Fibroblast of mammary gland (primary cell): ENCODE data around the gene GRIK2.
A peak's percentile ranks its signal among the peaks of the same experiment; 100 is the strongest.

Source experiments
- DNase-seq: peaks from one replicate; pipeline ENCODE4 v3.0.0-alpha.2; 2010; ENCODE audit warnings: low read depth
- H3K4me3 ChIP-seq: 2 replicates; pipeline ENCODE4 v1.5.1; 2011; ENCODE audit warnings: low read depth, mild to moderate bottlenecking, low read length, moderate library complexity; ENCODE audit not compliant: control insufficient read depth
- TF ChIP-seq, protein P1 (sequence below): conservative IDR thresholded peaks from 2 replicates; pipeline ENCODE4 v1.5.1; 2011; ENCODE audit warnings: low read depth, low read length, inconsistent platforms; ENCODE audit not compliant: control insufficient read depth, insufficient read depth

GRIK2 gene

DNA sequence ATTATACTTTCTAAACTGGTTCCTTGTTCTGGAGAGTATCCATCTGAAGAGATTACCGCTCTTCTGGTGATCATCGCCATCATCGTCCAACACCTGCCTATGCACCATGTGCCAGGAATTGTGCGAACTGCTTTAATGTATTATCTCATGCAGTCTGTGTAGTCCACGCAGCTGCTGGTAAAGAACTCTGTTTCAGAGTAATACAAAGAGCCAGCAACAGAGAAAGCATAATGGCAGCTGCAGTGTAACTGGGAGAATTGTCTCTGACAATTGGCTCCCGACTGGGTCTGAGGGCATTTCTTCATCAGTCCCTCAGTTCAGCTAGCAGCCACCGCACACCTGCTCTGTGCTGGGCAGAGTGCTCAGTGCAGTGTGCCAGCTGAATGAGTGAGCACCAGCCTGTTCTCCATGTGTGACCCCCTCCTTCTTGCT lies 383.4 kb downstream of the GRIK2 start:
- DNase-seq: no peak
- no peak overlapping the region for H3K4me3 ChIP-seq
- TF ChIP-seq, protein P1, sequence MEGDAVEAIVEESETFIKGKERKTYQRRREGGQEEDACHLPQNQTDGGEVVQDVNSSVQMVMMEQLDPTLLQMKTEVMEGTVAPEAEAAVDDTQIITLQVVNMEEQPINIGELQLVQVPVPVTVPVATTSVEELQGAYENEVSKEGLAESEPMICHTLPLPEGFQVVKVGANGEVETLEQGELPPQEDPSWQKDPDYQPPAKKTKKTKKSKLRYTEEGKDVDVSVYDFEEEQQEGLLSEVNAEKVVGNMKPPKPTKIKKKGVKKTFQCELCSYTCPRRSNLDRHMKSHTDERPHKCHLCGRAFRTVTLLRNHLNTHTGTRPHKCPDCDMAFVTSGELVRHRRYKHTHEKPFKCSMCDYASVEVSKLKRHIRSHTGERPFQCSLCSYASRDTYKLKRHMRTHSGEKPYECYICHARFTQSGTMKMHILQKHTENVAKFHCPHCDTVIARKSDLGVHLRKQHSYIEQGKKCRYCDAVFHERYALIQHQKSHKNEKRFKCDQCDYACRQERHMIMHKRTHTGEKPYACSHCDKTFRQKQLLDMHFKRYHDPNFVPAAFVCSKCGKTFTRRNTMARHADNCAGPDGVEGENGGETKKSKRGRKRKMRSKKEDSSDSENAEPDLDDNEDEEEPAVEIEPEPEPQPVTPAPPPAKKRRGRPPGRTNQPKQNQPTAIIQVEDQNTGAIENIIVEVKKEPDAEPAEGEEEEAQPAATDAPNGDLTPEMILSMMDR: no peak

DNA sequence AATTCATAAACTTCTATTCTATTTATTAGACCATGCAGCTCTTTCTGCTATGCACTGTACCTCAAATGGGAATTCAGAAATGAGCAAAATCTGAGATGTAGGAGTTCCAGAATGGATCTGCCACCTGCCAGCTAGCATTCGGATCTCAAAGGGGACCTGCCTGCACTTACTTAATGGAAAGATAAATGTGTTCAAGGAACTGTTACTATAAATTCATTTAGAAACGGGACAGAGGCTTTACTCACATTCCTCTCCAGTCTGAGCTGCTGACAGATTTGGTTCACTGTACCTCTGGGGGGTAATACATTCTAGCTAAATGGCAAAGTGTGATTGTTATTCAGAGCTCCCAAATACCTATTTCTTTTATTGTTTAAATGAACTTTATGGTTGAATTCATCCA lies 384.1 kb downstream of the GRIK2 start:
- DNase-seq: no peak
- no peak overlapping the region for H3K4me3 ChIP-seq
- TF ChIP-seq, protein P1: no peak

DNA sequence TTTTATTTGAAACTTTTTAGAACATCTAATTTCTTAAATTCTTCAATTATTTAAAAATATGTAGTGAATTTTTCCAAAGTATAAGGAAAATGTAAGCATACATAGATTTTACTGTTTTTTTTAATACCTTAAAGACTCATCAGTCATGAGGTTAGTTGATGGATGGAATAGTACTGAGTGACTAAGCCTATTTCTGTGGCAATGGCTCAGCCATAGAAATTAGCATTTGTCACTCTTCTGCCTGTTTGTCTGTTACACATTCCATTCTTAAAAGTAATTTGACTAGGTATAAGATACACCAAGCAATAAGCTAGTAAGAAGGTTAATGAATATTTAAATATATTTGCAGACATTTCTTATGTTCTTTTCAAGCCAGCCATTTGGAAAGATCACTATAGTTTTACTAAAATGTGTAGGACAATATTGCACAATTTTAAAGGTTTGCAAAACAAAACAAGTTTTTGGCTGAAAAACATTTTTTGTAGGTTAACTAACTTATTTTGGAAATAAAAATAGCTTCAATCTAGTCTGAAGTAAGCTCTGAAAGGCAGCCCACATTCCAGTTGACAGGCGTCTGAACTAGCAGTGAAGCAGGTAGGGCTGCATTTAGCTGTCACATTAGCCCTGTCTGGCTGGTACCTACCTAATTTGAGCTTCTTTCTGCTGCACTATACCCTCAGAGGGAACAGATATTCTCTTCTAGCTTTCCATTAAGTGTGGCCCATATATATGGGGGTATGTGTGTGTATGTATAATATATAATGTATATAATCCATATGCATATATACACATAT lies 385.7 kb downstream of the GRIK2 start:
- no peak overlapping the region for H3K4me3 ChIP-seq
- TF ChIP-seq, protein P1: no peak
- peak; percentile 76 for DNase-seq

DNA sequence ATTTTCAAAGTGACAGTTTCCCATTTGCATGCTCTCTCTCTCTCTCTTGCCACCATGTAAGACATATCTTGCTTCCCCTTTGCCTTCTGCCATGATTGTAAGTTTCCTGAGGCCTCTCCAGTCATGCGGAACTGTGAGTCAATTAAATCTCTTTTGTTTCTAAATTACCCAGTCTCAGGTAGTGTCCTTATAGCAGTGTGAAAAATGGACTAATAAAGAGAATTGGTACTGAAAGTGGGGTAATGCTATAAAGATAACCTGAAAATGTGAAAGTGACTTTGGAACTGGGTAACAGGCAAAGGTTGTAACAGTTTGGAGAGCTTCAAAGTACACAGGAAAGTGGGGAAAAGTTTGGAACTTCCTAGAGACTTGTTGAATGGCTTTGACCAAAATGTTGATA lies 389.8 kb downstream of the GRIK2 start:
- TF ChIP-seq, protein P1: no peak
- H3K4me3 ChIP-seq: no peak overlapping the region
- no peak for DNase-seq

DNA sequence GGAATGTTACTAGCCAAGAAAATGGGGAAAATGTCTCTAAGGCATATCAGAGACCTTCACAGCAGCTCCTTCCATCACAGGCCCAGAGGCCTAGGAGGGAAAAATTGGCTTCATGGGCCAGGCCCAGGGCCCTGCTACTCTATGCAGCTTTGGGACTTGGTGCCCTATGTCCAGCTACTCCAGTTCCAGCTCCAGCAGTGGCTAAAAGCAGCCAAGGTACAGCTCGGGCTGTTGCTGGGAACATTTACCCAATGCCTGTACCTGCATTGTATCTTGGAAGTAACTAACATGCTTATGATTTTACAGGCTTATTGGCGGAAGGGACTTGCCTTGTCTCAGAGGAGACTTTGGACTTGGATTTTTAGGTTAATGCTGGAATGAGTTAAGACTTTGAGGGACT lies 390.6 kb downstream of the GRIK2 start:
- TF ChIP-seq, protein P1: no peak
- DNase-seq: no peak
- no peak overlapping the region for H3K4me3 ChIP-seq

DNA sequence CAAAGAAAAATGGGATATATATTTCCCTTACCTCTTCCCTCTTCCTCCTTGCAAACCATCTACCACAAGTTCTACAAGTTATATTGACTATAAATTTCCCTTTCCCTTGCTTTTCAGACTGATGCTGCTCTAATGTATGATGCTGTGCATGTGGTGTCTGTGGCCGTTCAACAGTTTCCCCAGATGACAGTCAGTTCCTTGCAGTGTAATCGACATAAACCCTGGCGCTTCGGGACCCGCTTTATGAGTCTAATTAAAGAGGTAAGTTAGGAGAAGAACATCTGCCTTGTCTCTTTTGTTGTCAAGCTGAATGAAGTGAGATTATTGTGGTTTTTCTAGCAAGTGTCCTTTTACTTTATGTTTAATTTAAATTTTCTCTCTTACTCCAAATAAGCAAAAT lies 406.0 kb downstream of the GRIK2 start:
- DNase-seq: no peak
- no peak overlapping the region for H3K4me3 ChIP-seq
- TF ChIP-seq, protein P1: no peak

DNA sequence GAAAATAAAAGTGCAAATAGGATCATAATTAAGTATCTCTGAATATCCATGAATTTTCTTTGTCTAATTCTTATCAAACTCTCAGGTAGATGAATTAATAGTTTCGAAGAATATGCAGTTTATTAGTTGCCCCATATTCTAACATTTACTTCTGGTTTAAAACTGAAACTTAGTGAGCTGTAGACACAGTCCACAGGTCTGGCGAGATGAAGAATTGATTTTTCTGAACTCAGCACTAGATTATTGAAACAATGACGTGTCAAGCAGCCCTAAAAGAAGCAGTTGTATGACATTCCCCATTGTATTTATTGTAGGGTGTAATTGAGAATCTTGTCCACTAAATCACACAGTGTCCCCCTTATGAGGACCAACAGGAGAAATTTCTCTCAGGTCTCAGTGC lies 407.1 kb downstream of the GRIK2 start:
- H3K4me3 ChIP-seq: no peak overlapping the region
- TF ChIP-seq, protein P1: no peak
- no peak for DNase-seq
